Transverse colon (tissue), 4 donors: Measurements from ENCODE around the gene TCF23.

Source experiments
- EP300 ChIP-seq: sonication (generic); formaldehyde crosslinking; IDR thresholded peaks from one replicate; pipeline ENCODE4 v1.6.1; 2017; ENCODE audit warnings: antibody characterized with exemption, low read depth
- POLR2AphosphoS5 ChIP-seq, 3 donors: sonication (generic); formaldehyde crosslinking; IDR thresholded peaks; one replicate each; pipeline ENCODE4 v1.6.1; 2016; ENCODE audit warnings: antibody characterized with exemption in 3 of 3
- TF ChIP-seq, protein P1 (sequence below), 5 experiments: fragments of 200-600 bp in 3 of 5; fragments of 450-650 bp in 2 of 5; sonication (generic) in 3 of 5; IDR thresholded peaks; 1 replicate in 2 of 5; 2 replicates in 3 of 5; pipeline ENCODE4 v1.5.1; 2016 to 2017; ENCODE audit warnings: antibody characterized with exemption in 5 of 5, inconsistent platforms in 3 of 5, mild to moderate bottlenecking in 2 of 5, moderate library complexity in 1 of 5

GRCh38 chr2:27117995-27118524 is 30.7 kb upstream of the TCF23 start:
- TF ChIP-seq EP300 (no peak), POLR2AphosphoS5 (IDR thresholded peaks at IDR 0.05) (no peak)
- TF ChIP-seq, protein P1, sequence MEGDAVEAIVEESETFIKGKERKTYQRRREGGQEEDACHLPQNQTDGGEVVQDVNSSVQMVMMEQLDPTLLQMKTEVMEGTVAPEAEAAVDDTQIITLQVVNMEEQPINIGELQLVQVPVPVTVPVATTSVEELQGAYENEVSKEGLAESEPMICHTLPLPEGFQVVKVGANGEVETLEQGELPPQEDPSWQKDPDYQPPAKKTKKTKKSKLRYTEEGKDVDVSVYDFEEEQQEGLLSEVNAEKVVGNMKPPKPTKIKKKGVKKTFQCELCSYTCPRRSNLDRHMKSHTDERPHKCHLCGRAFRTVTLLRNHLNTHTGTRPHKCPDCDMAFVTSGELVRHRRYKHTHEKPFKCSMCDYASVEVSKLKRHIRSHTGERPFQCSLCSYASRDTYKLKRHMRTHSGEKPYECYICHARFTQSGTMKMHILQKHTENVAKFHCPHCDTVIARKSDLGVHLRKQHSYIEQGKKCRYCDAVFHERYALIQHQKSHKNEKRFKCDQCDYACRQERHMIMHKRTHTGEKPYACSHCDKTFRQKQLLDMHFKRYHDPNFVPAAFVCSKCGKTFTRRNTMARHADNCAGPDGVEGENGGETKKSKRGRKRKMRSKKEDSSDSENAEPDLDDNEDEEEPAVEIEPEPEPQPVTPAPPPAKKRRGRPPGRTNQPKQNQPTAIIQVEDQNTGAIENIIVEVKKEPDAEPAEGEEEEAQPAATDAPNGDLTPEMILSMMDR (IDR thresholded peaks at IDR 0.05), result no peak
